BE2C (cell line): ENCODE data around the gene GHRH.

Experiments used
- DNase-seq: peaks from one replicate; pipeline ENCODE4 v3.0.0-alpha.2; 2020
- H3K27me3 ChIP-seq: fragments of 250-450 bp; sonication (Bioruptor Pico); 2 replicates; pipeline ENCODE4 v1.5.1; 2020; ENCODE audit warnings: mild to moderate bottlenecking
- H3K36me3 ChIP-seq: fragments of 250-450 bp; sonication (Bioruptor Pico); 2 replicates; pipeline ENCODE4 v1.5.1; 2020; ENCODE audit warnings: mild to moderate bottlenecking
- H3K4me1 ChIP-seq: fragments of 250-450 bp; sonication (Bioruptor Pico); 2 replicates; pipeline ENCODE4 v1.5.1; 2020
- H3K4me3 ChIP-seq: 2 replicates; pipeline ENCODE4 v1.5.1; 2011; ENCODE audit warnings: low read depth, low read length
- H3K9me3 ChIP-seq: fragments of 250-450 bp; sonication (Bioruptor Pico); 2 replicates; pipeline ENCODE4 v1.5.1; 2020
- TF ChIP-seq, protein P1 (sequence below): IDR thresholded peaks from 2 replicates; pipeline ENCODE4 v1.5.1; 2012; ENCODE audit warnings: mild to moderate bottlenecking, low read depth, low read length

GHRH gene

DNA sequence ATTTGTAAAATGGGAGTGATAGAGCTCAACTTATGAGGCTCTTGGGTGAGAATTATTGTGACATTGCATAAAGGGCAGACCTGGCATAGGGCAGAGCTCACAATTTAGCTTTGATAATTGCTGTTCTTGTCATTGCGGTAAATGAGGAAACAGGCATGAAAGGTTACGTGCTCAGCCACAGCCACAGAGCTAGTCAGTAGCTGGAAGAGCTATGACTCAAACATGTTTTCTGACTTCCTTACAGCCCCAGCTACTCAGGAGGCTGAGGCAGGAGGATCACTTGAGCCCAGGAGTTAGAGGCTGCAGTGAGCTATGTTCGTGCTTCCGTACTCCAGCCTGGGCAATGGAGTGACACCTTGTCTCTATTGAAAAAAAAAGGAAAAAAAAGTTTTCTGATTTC lies 3.5 kb upstream of the GHRH start:
- no peaks in the 10 kb centered on the region for H3K36me3 ChIP-seq
- TF ChIP-seq, protein P1, sequence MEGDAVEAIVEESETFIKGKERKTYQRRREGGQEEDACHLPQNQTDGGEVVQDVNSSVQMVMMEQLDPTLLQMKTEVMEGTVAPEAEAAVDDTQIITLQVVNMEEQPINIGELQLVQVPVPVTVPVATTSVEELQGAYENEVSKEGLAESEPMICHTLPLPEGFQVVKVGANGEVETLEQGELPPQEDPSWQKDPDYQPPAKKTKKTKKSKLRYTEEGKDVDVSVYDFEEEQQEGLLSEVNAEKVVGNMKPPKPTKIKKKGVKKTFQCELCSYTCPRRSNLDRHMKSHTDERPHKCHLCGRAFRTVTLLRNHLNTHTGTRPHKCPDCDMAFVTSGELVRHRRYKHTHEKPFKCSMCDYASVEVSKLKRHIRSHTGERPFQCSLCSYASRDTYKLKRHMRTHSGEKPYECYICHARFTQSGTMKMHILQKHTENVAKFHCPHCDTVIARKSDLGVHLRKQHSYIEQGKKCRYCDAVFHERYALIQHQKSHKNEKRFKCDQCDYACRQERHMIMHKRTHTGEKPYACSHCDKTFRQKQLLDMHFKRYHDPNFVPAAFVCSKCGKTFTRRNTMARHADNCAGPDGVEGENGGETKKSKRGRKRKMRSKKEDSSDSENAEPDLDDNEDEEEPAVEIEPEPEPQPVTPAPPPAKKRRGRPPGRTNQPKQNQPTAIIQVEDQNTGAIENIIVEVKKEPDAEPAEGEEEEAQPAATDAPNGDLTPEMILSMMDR = no peak
- H3K27me3 ChIP-seq = no peaks in the 10 kb centered on the region
- H3K4me3 ChIP-seq = no peak overlapping the region
- H3K4me1 ChIP-seq = no peaks in the 10 kb centered on the region
- no peak for DNase-seq
- no peaks in the 10 kb centered on the region for H3K9me3 ChIP-seq

DNA sequence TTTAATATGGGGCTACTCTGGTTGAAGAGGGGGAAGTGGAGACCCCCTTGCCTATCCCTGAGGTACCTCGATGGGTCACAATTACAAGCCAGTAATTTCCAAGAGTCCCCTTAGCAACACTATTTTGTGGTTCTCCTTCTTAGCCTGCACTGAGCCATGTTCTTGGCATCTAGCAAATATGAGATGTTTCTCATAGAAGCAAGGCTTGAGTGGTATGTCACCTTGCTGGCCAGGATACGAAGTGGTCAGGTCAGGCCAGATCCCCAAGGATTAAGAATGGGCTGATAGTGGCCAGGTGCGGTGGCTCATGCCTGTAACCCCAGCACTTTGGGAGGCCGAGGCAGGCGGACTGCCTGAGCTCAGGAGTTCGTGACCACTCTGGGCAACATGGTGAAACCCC lies 2.1 kb upstream of the GHRH start:
- H3K9me3 ChIP-seq = no peaks in the 10 kb centered on the region
- H3K27me3 ChIP-seq = no peaks in the 10 kb centered on the region
- TF ChIP-seq, protein P1 = no peak
- DNase-seq = no peak
- H3K36me3 ChIP-seq = no peaks in the 10 kb centered on the region
- no peaks in the 10 kb centered on the region for H3K4me1 ChIP-seq
- no peak overlapping the region for H3K4me3 ChIP-seq

DNA sequence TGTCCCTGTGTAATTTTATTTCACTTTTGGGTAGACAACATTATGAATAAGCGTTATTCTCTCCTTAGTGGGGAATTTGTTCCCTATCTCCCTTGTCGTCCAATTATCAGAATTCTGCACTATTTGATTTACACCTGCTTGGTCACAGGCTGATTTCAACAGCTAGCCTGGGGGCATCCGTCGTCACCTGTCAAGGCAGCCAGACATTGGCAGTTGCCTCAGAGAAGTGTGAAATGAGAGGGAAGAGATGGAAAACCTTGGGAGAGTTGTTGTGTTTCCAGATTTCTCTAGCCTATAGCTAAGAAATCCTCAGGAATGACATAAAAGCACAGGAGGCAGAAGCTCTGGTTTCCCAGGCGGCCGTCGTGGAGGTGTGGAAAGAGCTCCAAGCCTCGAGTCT lies 891 bp upstream of the GHRH start:
- no peaks in the 10 kb centered on the region for H3K36me3 ChIP-seq
- 0 out of 2 replicates have a peak, but pooled peaks cover 5% of the 10 kb centered on the region for H3K4me1 ChIP-seq
- TF ChIP-seq, protein P1 = no peak
- no peak overlapping the region for H3K4me3 ChIP-seq
- H3K27me3 ChIP-seq = no peaks in the 10 kb centered on the region
- H3K9me3 ChIP-seq = no peaks in the 10 kb centered on the region
- no peak for DNase-seq

DNA sequence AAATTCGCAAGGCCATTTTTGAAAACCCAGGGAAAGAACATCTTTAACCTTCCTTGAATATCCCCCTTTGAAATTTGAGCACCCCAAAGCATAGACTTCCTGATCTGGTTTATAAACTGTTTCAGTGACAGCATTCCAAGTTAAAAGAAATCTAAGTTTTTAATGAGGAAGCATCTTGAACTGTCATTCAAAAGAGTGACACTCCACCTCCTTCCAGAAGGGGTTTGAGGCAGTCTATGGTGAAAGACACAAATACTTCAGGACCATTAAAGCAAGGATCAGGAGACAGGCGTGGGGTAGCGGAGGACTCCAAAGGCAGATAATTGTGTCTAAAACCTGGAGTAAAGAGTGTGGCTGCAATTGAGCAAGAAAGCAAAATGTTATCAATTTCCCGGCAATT lies 691 bp downstream of the GHRH start:
- no peak for DNase-seq
- no peaks in the 10 kb centered on the region for H3K9me3 ChIP-seq
- H3K36me3 ChIP-seq = no peaks in the 10 kb centered on the region
- no peak overlapping the region for H3K4me3 ChIP-seq
- no peaks in the 10 kb centered on the region for H3K27me3 ChIP-seq
- TF ChIP-seq, protein P1 = no peak
- 0 out of 2 replicates have a peak, but pooled peaks cover 5% of the 10 kb centered on the region for H3K4me1 ChIP-seq

DNA sequence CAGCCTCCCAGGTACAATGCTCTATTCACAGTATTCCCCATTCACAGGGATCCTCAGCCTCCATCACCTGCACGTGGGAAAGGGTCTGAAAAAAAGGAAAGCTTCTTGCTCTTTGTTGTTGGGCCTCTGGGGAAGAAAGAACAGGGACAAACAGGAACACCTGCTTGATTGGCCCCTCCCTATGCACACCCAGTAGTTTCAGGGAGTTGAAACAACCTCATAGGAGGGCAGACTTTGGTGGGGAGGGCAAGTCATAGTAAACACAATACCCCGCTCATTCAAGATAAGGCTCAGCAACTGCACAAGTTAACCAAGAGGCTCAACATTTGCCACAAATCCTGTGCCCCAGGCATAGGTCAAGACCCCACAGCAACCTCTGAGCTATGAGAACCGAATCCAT lies 1.7 kb downstream of the GHRH start:
- DNase-seq = no peak
- Histone ChIP-seq H3K4me1 (0 out of 2 replicates have a peak, but pooled peaks cover 5% of the 10 kb centered on the region), H3K27me3 (no peaks in the 10 kb centered on the region), H3K4me3 (no peak overlapping the region), H3K36me3 (no peaks in the 10 kb centered on the region), H3K9me3 (no peaks in the 10 kb centered on the region)
- TF ChIP-seq, protein P1 = no peak

DNA sequence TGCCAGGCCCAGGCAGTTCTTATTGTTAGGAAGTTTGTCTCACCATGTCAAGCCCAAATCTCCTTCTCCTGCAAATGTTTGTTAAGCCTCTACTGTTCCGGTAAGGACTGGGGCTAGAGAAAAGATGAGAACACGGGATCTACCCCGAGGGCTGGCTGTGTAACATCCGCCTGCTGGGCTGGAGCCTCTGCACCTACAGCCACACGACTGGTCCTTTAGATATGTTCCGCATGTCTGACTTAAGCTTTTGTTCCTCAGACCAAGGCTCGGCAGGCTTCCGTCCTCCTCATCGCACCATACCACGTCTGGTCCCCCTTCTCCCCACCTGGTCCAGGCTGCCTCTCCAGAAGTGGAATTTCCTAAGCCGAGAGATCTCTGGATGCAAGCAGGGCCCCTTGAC lies 2.6 kb downstream of the GHRH start:
- H3K4me1 ChIP-seq = 0 out of 2 replicates have a peak, but pooled peaks cover 5% of the 10 kb centered on the region
- no peak for DNase-seq
- H3K27me3 ChIP-seq = no peaks in the 10 kb centered on the region
- TF ChIP-seq, protein P1 = no peak
- H3K36me3 ChIP-seq = no peaks in the 10 kb centered on the region
- H3K4me3 ChIP-seq = no peak overlapping the region
- no peaks in the 10 kb centered on the region for H3K9me3 ChIP-seq
